ENCODE data around the gene NDUFAF2. TPM values are rescaled to one million over a fixed set of nuclear protein-coding genes. Genes with fewer than 3 reads are reported as not detected.
A peak's percentile ranks its signal among the peaks of the same experiment; 100 is the strongest.
"Not testable (repeated sequence)": the region's sequence is repeated elsewhere in the genome, so short reads cannot be mapped to it uniquely, and the experiment has no call there.

Gene NDUFAF2
- total RNA-seq, 1 experiment from 2014 or later: 20.8 TPM

DNA sequence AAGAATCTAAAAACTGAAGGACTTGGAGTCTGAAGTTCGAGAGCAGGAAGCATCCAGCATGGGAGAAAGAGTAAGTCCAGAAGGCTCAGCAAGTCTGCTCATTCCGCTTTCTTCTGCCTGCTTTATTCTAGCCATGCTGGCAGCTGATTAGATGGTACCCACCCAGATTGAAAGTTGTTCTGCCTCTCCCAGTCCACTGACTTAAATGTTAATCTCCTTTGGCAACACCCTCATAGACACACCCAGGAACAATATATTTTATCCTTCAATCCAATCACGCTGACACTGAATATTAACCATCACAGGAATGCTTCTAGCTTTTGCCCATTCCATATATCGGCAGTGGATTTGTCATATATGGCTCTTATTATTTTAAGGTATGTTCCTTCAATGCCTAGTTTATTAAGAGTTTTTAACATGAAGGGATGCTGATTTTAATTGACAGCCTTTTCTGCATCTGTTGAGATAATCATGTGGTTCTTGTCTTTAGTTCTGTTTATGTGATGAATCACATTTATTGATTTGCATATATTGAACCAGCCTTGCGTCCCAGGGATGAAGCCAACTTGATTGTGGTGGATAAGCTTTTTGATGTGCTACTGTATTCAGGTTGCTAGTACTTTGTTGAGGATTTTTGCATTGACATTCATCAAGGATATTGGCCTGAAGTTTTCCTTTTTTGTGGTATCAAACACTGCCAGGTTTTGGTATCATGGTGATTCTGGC, 148.2 kb downstream of the NDUFAF2 start:
- H3K4me3 ChIP-seq (ENCODE audit: insufficient read depth, low read depth, low read length); DNase-seq; H3K27me3 ChIP-seq (ENCODE audit: control insufficient read depth, insufficient read depth, low read length); H3K36me3 ChIP-seq (replicated peaks; ENCODE audit: control insufficient read depth, insufficient read depth, low read length): not testable (repeated sequence)

DNA sequence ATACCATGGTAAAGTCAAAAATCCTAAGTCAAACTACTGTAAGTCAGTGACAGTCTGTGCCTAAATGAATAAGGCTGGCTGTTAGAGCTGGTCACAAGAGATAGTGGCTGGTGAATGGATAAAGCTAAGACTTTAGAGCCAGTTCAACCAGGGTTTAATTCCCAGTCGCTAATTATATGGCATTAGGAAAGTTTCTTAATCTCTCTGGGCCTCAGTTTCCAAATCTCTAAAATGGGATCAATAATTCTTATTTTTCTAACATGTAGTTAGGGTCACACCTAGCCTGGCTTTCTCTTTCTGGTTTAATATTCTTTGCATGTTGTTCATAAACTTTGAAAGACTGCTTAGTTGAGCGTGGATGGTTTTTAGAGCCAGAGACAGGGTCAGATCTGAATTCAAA, 152.5 kb downstream of the NDUFAF2 start:
- DNase-seq: no peak
- Histone ChIP-seq H3K27me3 (ENCODE audit: control insufficient read depth, insufficient read depth, low read length) (no peaks in the 10 kb centered on the region), H3K36me3 (replicated peaks; ENCODE audit: control insufficient read depth, insufficient read depth, low read length) (no peaks in the 10 kb centered on the region), H3K4me3 (ENCODE audit: insufficient read depth, low read depth, low read length) (no peak overlapping the region)

DNA sequence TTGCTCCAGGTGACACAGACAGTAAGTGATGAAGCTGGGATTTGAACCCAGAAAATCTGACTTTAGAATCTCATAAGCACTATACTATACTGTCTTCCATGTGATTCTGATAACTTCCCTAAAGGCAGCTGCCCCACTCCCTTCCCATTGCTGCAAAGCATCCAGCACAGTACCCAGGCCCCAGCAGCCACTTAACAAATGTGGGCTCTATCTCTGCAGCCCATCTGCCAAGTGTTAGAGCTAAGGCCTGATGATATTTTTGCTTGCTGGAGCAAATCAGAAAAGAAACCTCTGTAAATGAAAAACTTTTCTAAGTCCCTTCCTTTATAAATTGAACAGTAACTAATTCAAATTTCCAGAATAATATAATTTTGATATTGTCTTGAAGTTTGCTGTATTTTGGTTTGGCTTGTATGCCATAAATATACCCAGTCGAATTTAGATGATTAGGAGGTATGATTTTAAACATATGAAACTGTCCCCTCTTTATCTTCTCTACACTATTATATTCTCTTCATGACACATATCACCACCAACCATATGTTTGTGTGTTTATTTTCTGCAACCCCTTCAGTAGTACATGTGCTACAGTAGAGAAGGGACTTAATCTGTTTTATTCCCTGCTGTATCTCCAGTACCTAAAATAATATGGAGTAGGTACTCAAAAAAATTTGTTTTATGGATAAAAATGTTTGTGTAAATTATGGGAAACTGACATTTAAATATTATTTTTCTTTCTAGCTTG, 153.4 kb downstream of the NDUFAF2 start:
- no peaks in the 10 kb centered on the region for H3K36me3 ChIP-seq (replicated peaks; ENCODE audit: control insufficient read depth, insufficient read depth, low read length)
- no peak for DNase-seq

DNA sequence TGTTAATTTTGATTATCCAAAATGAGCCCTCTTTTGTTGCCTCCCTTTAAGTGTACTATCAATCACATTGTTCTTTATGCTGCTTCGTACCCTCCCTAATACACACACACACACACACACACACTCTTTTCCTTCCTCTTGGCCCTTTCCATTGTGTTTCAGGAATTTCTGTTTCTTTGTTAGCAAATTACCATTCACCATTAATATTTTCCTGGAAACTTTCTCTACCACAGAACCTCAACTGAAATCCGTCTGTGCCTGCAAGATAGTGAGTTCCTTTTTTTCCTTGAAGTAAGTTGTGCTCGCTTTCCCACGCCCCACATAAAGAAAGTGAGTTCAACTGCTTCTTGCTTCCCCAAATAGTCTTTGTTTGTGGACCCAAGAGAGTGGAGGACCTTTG, 155.4 kb downstream of the NDUFAF2 start:
- H3K36me3 ChIP-seq (replicated peaks; ENCODE audit: control insufficient read depth, insufficient read depth, low read length): no peaks in the 10 kb centered on the region
- DNase-seq: no peak
- no peak overlapping the region for H3K4me3 ChIP-seq (ENCODE audit: insufficient read depth, low read depth, low read length)
- H3K27me3 ChIP-seq (ENCODE audit: control insufficient read depth, insufficient read depth, low read length): no peaks in the 10 kb centered on the region

More for the DNA sequence above, 153.4 kb downstream of the NDUFAF2 start:
- Histone ChIP-seq H3K4me3 (ENCODE audit: insufficient read depth, low read depth, low read length) (no peak overlapping the region), H3K27me3 (ENCODE audit: control insufficient read depth, insufficient read depth, low read length) (no peaks in the 10 kb centered on the region)

DNA sequence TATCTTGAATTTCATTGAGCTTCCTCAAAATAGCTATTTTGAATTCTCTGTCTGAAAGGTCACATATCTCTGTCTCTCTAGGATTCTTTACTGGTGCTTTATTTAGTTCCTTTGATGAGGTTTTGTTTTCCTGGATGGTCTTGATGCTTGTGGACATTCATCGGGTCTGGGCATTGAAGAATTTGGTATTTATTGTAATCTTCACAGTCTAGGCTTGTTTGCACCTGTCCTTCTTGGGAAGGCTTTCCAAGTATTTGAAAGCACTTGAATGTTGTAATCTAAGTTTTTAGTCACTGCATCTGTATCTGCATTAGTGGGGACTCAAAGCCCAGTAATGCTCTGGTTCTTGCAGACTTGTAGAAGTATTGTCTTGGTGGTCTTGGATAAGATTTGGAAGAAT, 169.4 kb downstream of the NDUFAF2 start:
- Histone ChIP-seq H3K4me3 (ENCODE audit: insufficient read depth, low read depth, low read length) (no peak overlapping the region), H3K36me3 (replicated peaks; ENCODE audit: control insufficient read depth, insufficient read depth, low read length) (no peaks in the 10 kb centered on the region), H3K27me3 (ENCODE audit: control insufficient read depth, insufficient read depth, low read length) (no peaks in the 10 kb centered on the region)
- DNase-seq: no peak

DNA sequence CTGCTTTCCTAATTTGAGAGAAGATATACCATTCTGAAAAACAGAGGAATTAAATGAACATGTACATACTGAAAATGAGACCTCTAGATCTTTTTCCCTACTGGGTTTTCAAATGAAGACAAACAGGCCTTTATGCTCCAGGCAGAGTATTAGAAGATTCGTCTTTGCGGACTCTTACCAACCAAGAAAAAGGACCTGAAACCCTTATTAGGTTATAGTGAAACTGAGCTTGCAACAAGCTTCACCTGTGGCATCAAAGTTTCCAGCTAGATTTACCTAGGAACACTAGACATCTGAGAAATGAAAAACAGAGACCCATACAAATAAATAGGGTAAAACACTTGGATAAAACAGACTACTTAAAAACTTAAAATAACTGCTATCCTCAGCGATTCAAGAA, 171.0 kb downstream of the NDUFAF2 start:
- DNase-seq: no peak
- no peaks in the 10 kb centered on the region for H3K27me3 ChIP-seq (ENCODE audit: control insufficient read depth, insufficient read depth, low read length)
- no peak overlapping the region for H3K4me3 ChIP-seq (ENCODE audit: insufficient read depth, low read depth, low read length)
- H3K36me3 ChIP-seq (replicated peaks; ENCODE audit: control insufficient read depth, insufficient read depth, low read length): no peaks in the 10 kb centered on the region

DNA sequence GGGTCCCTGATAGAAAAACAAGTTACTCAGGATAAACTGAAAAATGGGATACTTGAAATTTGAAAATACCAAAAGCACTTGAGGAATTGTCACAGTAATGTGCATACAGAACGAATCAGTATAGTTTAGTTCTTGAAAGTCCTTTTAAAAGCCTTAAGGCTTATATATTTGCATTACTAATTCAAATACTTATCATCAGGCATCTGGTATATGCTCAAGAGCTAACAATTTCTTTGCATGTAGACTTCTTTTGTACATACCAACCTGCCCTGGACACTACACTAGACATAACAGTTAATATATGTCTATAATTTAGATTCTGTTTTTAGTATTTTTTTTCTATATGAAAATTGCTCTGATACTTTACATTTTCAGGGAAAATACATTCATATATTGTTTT, 174.1 kb downstream of the NDUFAF2 start:
- no peaks in the 10 kb centered on the region for H3K36me3 ChIP-seq (replicated peaks; ENCODE audit: control insufficient read depth, insufficient read depth, low read length)
- H3K27me3 ChIP-seq (ENCODE audit: control insufficient read depth, insufficient read depth, low read length): no peaks in the 10 kb centered on the region
- DNase-seq: no peak
- no peak overlapping the region for H3K4me3 ChIP-seq (ENCODE audit: insufficient read depth, low read depth, low read length)

DNA sequence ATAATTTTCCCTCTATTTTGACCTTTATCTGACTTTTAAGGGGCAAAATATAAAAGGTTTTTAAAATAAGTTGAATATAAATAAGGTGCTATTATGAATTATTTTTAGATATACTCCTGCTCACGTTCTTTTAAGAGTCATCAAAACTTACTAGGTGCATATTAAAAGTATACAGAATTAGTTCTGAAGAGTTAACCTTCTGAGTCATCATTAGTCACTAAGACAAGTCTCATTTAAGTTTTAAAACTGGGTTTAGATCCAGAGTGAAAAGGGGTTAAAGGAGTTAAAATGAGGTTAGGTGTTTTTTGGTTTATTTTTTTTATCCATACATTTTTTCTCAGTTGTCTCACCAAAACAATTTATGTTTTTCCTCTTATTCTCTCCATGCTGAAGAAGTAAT, 175.5 kb downstream of the NDUFAF2 start:
- no peaks in the 10 kb centered on the region for H3K36me3 ChIP-seq (replicated peaks; ENCODE audit: control insufficient read depth, insufficient read depth, low read length)
- DNase-seq: no peak
- H3K4me3 ChIP-seq (ENCODE audit: insufficient read depth, low read depth, low read length): no peak overlapping the region
- no peaks in the 10 kb centered on the region for H3K27me3 ChIP-seq (ENCODE audit: control insufficient read depth, insufficient read depth, low read length)

DNA sequence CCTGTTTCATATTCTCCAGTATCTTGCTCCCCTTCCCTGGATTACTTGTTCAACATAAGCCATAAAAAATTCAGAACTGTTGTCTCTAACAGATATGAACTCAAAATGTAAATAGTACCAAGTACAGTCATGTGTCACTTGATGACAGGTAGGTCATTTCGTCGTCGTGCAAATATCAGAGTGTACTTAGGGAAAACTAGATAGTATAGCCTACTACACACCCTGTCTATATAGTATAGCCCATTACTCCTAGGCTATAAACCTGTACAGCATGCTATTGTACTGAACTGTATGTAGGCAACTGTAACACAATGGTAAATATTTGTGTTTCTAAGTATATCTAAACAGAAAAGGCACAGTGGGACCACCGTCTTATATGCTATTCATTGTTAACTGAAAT, 178.1 kb downstream of the NDUFAF2 start:
- Histone ChIP-seq H3K36me3 (replicated peaks; ENCODE audit: control insufficient read depth, insufficient read depth, low read length) (no peaks in the 10 kb centered on the region), H3K27me3 (ENCODE audit: control insufficient read depth, insufficient read depth, low read length) (no peaks in the 10 kb centered on the region), H3K4me3 (ENCODE audit: insufficient read depth, low read depth, low read length) (no peak overlapping the region)
- no peak for DNase-seq

DNA sequence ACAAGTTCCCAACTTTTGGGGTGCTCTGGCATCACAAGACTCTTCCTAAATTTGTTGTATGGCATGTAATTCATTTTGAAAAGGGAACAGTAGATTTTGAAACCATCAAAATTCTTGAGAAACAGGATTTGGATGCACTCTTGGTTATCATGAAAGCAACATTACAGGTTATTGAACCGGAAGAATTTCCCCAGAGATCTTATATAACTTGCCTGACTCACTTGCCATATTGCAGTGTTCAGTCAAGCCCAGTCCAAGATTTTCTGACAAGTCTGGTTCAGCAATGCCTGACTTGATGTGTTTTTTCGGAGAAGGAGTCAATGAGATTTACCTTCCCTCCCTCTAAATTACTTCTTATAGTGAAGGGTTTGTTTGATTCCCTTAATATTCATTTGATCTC, 185.3 kb downstream of the NDUFAF2 start:
- Histone ChIP-seq H3K36me3 (replicated peaks; ENCODE audit: control insufficient read depth, insufficient read depth, low read length) (no peaks in the 10 kb centered on the region), H3K4me3 (ENCODE audit: insufficient read depth, low read depth, low read length) (no peak overlapping the region), H3K27me3 (ENCODE audit: control insufficient read depth, insufficient read depth, low read length) (no peaks in the 10 kb centered on the region)
- DNase-seq: no peak

DNA sequence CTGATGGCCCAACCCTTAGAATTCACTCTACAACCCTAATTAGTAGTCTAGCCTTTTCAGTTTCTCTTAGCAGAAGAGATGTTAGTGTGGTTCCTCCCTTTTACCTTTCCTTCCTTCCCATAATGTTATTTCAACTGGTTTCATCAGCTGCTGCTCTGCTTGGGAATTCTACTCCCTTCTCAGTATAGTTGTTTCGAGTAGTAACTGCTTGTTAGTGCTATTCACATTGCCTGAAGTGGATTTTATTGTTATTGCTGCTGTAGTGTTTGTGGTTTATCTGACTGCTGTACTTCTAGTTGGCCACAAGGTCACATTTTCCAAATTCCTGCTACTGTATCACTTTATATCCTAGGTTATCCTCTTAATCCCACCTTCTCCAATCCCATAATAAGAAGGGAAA, 187.6 kb downstream of the NDUFAF2 start:
- no peaks in the 10 kb centered on the region for H3K27me3 ChIP-seq (ENCODE audit: control insufficient read depth, insufficient read depth, low read length)
- no peak for DNase-seq
- no peak overlapping the region for H3K4me3 ChIP-seq (ENCODE audit: insufficient read depth, low read depth, low read length)
- H3K36me3 ChIP-seq (replicated peaks; ENCODE audit: control insufficient read depth, insufficient read depth, low read length): no peaks in the 10 kb centered on the region

DNA sequence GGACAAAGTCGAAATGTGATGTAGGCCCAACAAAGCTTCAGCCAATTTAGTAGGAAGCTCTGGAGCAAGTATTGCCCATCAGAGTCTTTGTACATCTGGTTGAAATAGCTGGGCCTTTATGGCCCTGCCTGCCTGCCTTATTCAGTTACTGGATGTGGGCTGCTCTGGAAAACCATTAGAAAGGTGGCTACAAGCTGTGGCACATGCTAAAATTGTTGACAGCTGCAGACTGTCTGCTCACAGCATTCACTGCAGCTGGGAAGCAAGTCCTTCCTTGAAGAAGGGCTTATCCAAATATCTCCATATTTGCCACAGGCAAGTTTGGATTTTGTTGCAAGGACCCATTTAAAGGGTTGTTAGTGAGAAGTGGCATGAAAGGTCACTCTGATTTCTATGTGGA, 192.8 kb downstream of the NDUFAF2 start:
- Histone ChIP-seq H3K27me3 (ENCODE audit: control insufficient read depth, insufficient read depth, low read length) (no peaks in the 10 kb centered on the region), H3K4me3 (ENCODE audit: insufficient read depth, low read depth, low read length) (no peak overlapping the region), H3K36me3 (replicated peaks; ENCODE audit: control insufficient read depth, insufficient read depth, low read length) (no peaks in the 10 kb centered on the region)
- no peak for DNase-seq

DNA sequence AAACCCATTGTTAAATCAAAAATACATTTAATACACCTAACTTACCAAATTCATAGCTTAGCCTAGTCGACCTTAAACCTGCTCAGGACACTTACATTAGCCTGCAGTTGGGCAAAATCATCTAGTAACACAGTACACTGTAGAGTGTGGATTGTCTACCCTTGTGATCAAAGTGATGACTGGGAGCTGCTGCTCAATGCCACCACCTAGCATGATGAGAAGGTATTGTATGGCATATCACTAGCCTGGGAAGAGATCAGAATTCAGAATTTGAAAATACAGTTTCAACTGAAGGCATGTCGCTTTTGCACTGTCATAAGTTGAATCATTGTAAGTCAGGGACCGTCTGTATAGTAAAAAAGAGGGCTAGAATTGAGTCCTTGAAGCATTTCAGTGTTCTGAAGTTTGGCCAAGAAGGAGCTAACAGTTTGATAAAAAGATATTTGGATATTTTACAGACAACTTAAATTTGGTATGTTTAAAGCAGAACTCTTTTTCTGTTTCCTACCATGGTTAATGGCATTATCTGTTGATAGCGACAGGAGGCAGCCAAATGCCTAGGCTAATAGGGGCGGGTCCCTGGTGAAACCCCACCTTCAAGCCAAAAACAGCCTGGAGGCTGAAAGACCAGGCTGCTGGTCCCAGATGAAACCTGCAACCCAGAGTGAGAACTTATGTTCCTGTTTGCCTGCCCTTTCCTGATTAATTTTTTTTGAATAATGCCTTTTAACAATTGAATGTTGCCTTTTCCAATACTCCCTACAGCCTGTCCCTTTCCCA, 194.3 kb downstream of the NDUFAF2 start:
- Histone ChIP-seq H3K36me3 (replicated peaks; ENCODE audit: control insufficient read depth, insufficient read depth, low read length) (no peaks in the 10 kb centered on the region), H3K4me3 (ENCODE audit: insufficient read depth, low read depth, low read length) (no peak overlapping the region), H3K27me3 (ENCODE audit: control insufficient read depth, insufficient read depth, low read length) (no peaks in the 10 kb centered on the region)
- peak; percentile 2 for DNase-seq

DNA sequence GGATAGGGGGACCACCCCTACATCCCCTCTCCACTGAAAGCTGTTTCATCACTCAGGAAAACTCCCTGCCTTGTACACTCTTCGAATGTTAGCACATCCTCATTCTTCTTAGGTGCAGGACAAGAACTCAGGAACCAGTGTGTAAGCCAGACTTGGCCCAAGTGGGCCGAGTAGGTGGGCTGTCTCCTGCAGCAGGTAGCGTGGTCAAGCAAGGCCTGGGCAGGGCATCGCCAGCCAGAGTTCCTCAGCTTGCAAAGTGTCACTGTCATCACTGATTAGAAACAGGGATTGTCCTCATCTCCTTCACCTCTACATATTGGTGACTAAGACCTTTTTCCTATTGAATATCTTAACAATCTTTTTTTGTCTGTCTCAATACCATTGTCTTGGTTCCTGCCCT, 194.9 kb downstream of the NDUFAF2 start:
- Histone ChIP-seq H3K36me3 (replicated peaks; ENCODE audit: control insufficient read depth, insufficient read depth, low read length) (no peaks in the 10 kb centered on the region), H3K4me3 (ENCODE audit: insufficient read depth, low read depth, low read length) (no peak overlapping the region), H3K27me3 (ENCODE audit: control insufficient read depth, insufficient read depth, low read length) (no peaks in the 10 kb centered on the region)
- no peak for DNase-seq

DNA sequence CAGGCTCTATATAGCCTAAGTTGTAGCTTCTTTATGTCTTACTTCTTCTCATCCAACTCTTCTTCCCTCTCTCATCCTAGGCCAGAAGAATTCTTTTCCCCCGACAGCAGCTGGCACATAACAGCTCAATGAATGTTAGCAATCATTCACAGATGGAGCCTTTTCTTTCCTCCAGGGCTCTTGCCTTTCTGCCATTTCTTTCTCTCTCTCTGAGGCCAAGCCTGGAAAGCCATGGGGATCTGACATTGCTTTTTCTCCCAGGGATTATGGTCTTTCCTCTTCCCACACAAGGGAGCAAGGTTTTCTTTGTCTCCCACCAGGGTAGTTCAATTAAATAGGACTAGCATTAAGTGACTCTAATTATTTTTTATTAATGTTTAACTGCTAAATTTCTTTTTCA, 196.8 kb downstream of the NDUFAF2 start:
- Histone ChIP-seq H3K27me3 (ENCODE audit: control insufficient read depth, insufficient read depth, low read length) (no peaks in the 10 kb centered on the region), H3K4me3 (ENCODE audit: insufficient read depth, low read depth, low read length) (no peak overlapping the region), H3K36me3 (replicated peaks; ENCODE audit: control insufficient read depth, insufficient read depth, low read length) (no peaks in the 10 kb centered on the region)
- DNase-seq: no peak
